HEK293 (cell line): Measurements from ENCODE around the gene FILIP1L.

Source experiments
- BCL11A ChIP-seq: fragments of 450-650 bp; formaldehyde crosslinking; IDR thresholded peaks from 2 replicates; pipeline ENCODE4 v1.5.1; 2016; ENCODE audit warnings: low read depth, missing biosample characterization, missing genetic modification characterization
- CTCF ChIP-seq: fragments of 450-650 bp; formaldehyde crosslinking; IDR thresholded peaks from 2 replicates; pipeline ENCODE4 v1.5.1; 2016; ENCODE audit warnings: missing biosample characterization, missing genetic modification characterization
- GLI4 ChIP-seq: fragments of 450-650 bp; formaldehyde crosslinking; IDR thresholded peaks from 2 replicates; pipeline ENCODE4 v1.5.1; 2016; ENCODE audit warnings: missing biosample characterization, missing genetic modification characterization
- GLIS2 ChIP-seq: fragments of 450-650 bp; formaldehyde crosslinking; IDR thresholded peaks from 2 replicates; pipeline ENCODE4 v1.5.1; 2016; ENCODE audit warnings: missing biosample characterization, missing genetic modification characterization
- HOXA7 ChIP-seq: sonication (generic); formaldehyde crosslinking; IDR thresholded peaks from 2 replicates; pipeline ENCODE4 v1.8.1; 2022; ENCODE audit warnings: missing genetic modification reagents, borderline replicate concordance
- KLF8 ChIP-seq: fragments of 450-650 bp; formaldehyde crosslinking; IDR thresholded peaks from 2 replicates; pipeline ENCODE4 v1.5.1; 2016; ENCODE audit warnings: missing biosample characterization, missing genetic modification characterization
- KLF9 ChIP-seq: fragments of 450-650 bp; formaldehyde crosslinking; IDR thresholded peaks from 2 replicates; pipeline ENCODE4 v1.5.1; 2016; ENCODE audit warnings: missing biosample characterization, missing genetic modification characterization, low read depth
- PBX3 ChIP-seq: sonication (generic); formaldehyde crosslinking; IDR thresholded peaks from 2 replicates; pipeline ENCODE4 v1.8.1; 2022; ENCODE audit warnings: mild to moderate bottlenecking, moderate library complexity, missing genetic modification reagents
- SCRT1 ChIP-seq: fragments of 450-650 bp; formaldehyde crosslinking; IDR thresholded peaks from 2 replicates; pipeline ENCODE4 v1.5.1; 2016; ENCODE audit warnings: missing biosample characterization, missing genetic modification characterization, borderline replicate concordance
- WT1 ChIP-seq: fragments of 450-650 bp; formaldehyde crosslinking; IDR thresholded peaks from 2 replicates; pipeline ENCODE4 v1.5.1; 2016; ENCODE audit warnings: missing biosample characterization, missing genetic modification characterization
- ZBTB17 ChIP-seq: fragments of 450-650 bp; formaldehyde crosslinking; IDR thresholded peaks from 2 replicates; pipeline ENCODE4 v1.5.1; 2016; ENCODE audit warnings: missing biosample characterization, missing genetic modification characterization
- ZBTB48 ChIP-seq: fragments of 450-650 bp; formaldehyde crosslinking; IDR thresholded peaks from 2 replicates; pipeline ENCODE4 v1.5.1; 2016; ENCODE audit warnings: missing biosample characterization, missing genetic modification characterization
- ZBTB6 ChIP-seq: fragments of 450-650 bp; formaldehyde crosslinking; IDR thresholded peaks from 2 replicates; pipeline ENCODE4 v1.5.1; 2017; ENCODE audit warnings: missing biosample characterization, missing genetic modification characterization
- ZIC2 ChIP-seq: fragments of 450-650 bp; formaldehyde crosslinking; IDR thresholded peaks from 2 replicates; pipeline ENCODE4 v1.5.1; 2016; ENCODE audit warnings: missing biosample characterization, missing genetic modification characterization
- ZNF155 ChIP-seq: fragments of 450-650 bp; formaldehyde crosslinking; IDR thresholded peaks from 2 replicates; pipeline ENCODE4 v1.5.1; 2016; ENCODE audit warnings: missing biosample characterization, missing genetic modification characterization
- ZNF214 ChIP-seq: fragments of 450-650 bp; formaldehyde crosslinking; IDR thresholded peaks from 2 replicates; pipeline ENCODE4 v1.5.1; 2017; ENCODE audit warnings: missing biosample characterization, mild to moderate bottlenecking, missing genetic modification characterization, borderline replicate concordance
- ZNF223 ChIP-seq: fragments of 450-650 bp; formaldehyde crosslinking; IDR thresholded peaks from 2 replicates; pipeline ENCODE4 v1.5.1; 2016; ENCODE audit warnings: missing biosample characterization, missing genetic modification characterization
- ZNF23 ChIP-seq: fragments of 450-650 bp; formaldehyde crosslinking; IDR thresholded peaks from 2 replicates; pipeline ENCODE4 v1.5.1; 2016; ENCODE audit warnings: missing biosample characterization, missing genetic modification characterization, borderline replicate concordance
- ZNF266 ChIP-seq: fragments of 450-650 bp; formaldehyde crosslinking; IDR thresholded peaks from 2 replicates; pipeline ENCODE4 v1.5.1; 2016; ENCODE audit warnings: missing biosample characterization, missing genetic modification characterization, low read depth
- ZNF311 ChIP-seq: fragments of 450-650 bp; formaldehyde crosslinking; IDR thresholded peaks from 2 replicates; pipeline ENCODE4 v1.5.1; 2017; ENCODE audit warnings: missing biosample characterization, missing genetic modification characterization, borderline replicate concordance
- ZNF394 ChIP-seq: fragments of 450-650 bp; formaldehyde crosslinking; IDR thresholded peaks from 2 replicates; pipeline ENCODE4 v1.5.1; 2016; ENCODE audit warnings: missing biosample characterization, missing genetic modification characterization, mild to moderate bottlenecking, moderate library complexity, borderline replicate concordance
- ZNF398 ChIP-seq: fragments of 450-650 bp; formaldehyde crosslinking; IDR thresholded peaks from 2 replicates; pipeline ENCODE4 v1.5.1; 2017; ENCODE audit warnings: missing biosample characterization, missing genetic modification characterization
- ZNF423 ChIP-seq: fragments of 450-650 bp; formaldehyde crosslinking; IDR thresholded peaks from 2 replicates; pipeline ENCODE4 v1.5.1; 2016; ENCODE audit warnings: missing biosample characterization, missing genetic modification characterization
- ZNF48 ChIP-seq: fragments of 450-650 bp; formaldehyde crosslinking; IDR thresholded peaks from 2 replicates; pipeline ENCODE4 v1.5.1; 2016; ENCODE audit warnings: missing biosample characterization, missing genetic modification characterization
- ZNF510 ChIP-seq: fragments of 450-650 bp; formaldehyde crosslinking; IDR thresholded peaks from 2 replicates; pipeline ENCODE4 v1.5.1; 2018; ENCODE audit warnings: mild to moderate bottlenecking, missing genetic modification characterization, missing biosample characterization; ENCODE audit not compliant: insufficient replicate concordance
- ZNF514 ChIP-seq: fragments of 450-650 bp; formaldehyde crosslinking; IDR thresholded peaks from 2 replicates; pipeline ENCODE4 v1.5.1; 2016; ENCODE audit warnings: missing biosample characterization, missing genetic modification characterization
- ZNF555 ChIP-seq: fragments of 450-650 bp; formaldehyde crosslinking; conservative IDR thresholded peaks from 2 replicates; pipeline ENCODE4 v1.5.1; 2017; ENCODE audit warnings: missing biosample characterization, mild to moderate bottlenecking, missing genetic modification characterization, inconsistent platforms
- ZNF558 ChIP-seq: fragments of 450-650 bp; formaldehyde crosslinking; IDR thresholded peaks from 2 replicates; pipeline ENCODE4 v1.5.1; 2016; ENCODE audit warnings: missing biosample characterization, missing genetic modification characterization
- ZNF560 ChIP-seq: fragments of 450-650 bp; formaldehyde crosslinking; IDR thresholded peaks from 2 replicates; pipeline ENCODE4 v1.5.1; 2017; ENCODE audit warnings: missing biosample characterization, missing genetic modification characterization, borderline replicate concordance
- ZNF585B ChIP-seq: fragments of 450-650 bp; formaldehyde crosslinking; IDR thresholded peaks from 2 replicates; pipeline ENCODE4 v1.5.1; 2016; ENCODE audit warnings: missing biosample characterization, missing genetic modification characterization
- ZNF610 ChIP-seq: fragments of 450-650 bp; formaldehyde crosslinking; IDR thresholded peaks from 2 replicates; pipeline ENCODE4 v1.5.1; 2016; ENCODE audit warnings: missing biosample characterization, missing genetic modification characterization, borderline replicate concordance
- ZNF623 ChIP-seq: fragments of 450-650 bp; formaldehyde crosslinking; IDR thresholded peaks from 2 replicates; pipeline ENCODE4 v1.5.1; 2016; ENCODE audit warnings: missing biosample characterization, missing genetic modification characterization
- ZNF629 ChIP-seq: fragments of 450-650 bp; formaldehyde crosslinking; IDR thresholded peaks from 2 replicates; pipeline ENCODE4 v1.5.1; 2017; ENCODE audit warnings: missing biosample characterization, missing genetic modification characterization
- ZNF76 ChIP-seq: fragments of 450-650 bp; formaldehyde crosslinking; IDR thresholded peaks from 2 replicates; pipeline ENCODE4; 2016; ENCODE audit warnings: low read depth, missing biosample characterization, missing genetic modification characterization, borderline replicate concordance
- ZSCAN16 ChIP-seq: fragments of 450-650 bp; formaldehyde crosslinking; IDR thresholded peaks from 2 replicates; pipeline ENCODE4 v1.5.1; 2016; ENCODE audit warnings: missing biosample characterization, missing genetic modification characterization
- ZSCAN23 ChIP-seq: fragments of 450-650 bp; formaldehyde crosslinking; IDR thresholded peaks from 2 replicates; pipeline ENCODE4 v1.5.1; 2016; ENCODE audit warnings: missing biosample characterization, missing genetic modification characterization

FILIP1L gene

GRCh38 chr3:99920481-99921376 lies 193.6 kb downstream of the FILIP1L start (continued):
- TF ChIP-seq ZNF610 (no peak), ZNF423 (tag by site-specific recombination) (no peak), ZNF311 (tag by site-specific recombination) (no peak), ZNF223 (tag by site-specific recombination) (no peak), ZNF155 (no peak), KLF9 (tag by site-specific recombination) (no peak), ZNF560 (tag by site-specific recombination) (no peak), ZNF214 (no peak), ZNF48 (tag by site-specific recombination) (no peak), SCRT1 (tag by site-specific recombination) (0 out of 2 replicates have a peak, but pooled peaks have one; percentile 11), WT1 (tag by site-specific recombination) (peak; percentile 81), ZSCAN16 (tag by site-specific recombination) (no peak), PBX3 (CRISPR knock-in tag) (no peak), GLI4 (tag by site-specific recombination) (no peak), ZNF629 (tag by site-specific recombination) (peak; percentile 87), KLF8 (peak; percentile 45; the same call in 1 of the 2 replicates), ZNF623 (tag by site-specific recombination) (no peak), ZNF585B (tag by site-specific recombination) (no peak), ZBTB6 (tag by site-specific recombination) (no peak), ZBTB48 (tag by site-specific recombination) (no peak), ZNF76 (no peak), ZNF514 (tag by site-specific recombination) (no peak), GLIS2 (no peak), ZNF394 (tag by site-specific recombination) (no peak; the same call in 1 of the 2 replicates), ZNF23 (tag by site-specific recombination) (no peak), ZNF555 (tag by site-specific recombination) (no peak), ZBTB17 (no peak), ZNF266 (tag by site-specific recombination) (no peak), CTCF (tag by site-specific recombination) (no peak), ZNF510 (tag by site-specific recombination) (no peak), ZNF558 (tag by site-specific recombination) (no peak), HOXA7 (CRISPR knock-in tag) (no peak), ZNF398 (peak; percentile 32; the same call in 1 of the 2 replicates), ZSCAN23 (no peak), BCL11A (tag by site-specific recombination) (no peak; the same call in 1 of the 2 replicates), ZIC2 (tag by site-specific recombination) (no peak)
